ENCODE measurements around the gene TMEM150B. TPM values are rescaled to one million over a fixed set of nuclear protein-coding genes. Genes with fewer than 3 reads are reported as not detected.

The TMEM150B gene
- total and polyA plus RNA-seq, 2 experiments from 2014 or later: 0.29 TPM; not detected in 1

DNA sequence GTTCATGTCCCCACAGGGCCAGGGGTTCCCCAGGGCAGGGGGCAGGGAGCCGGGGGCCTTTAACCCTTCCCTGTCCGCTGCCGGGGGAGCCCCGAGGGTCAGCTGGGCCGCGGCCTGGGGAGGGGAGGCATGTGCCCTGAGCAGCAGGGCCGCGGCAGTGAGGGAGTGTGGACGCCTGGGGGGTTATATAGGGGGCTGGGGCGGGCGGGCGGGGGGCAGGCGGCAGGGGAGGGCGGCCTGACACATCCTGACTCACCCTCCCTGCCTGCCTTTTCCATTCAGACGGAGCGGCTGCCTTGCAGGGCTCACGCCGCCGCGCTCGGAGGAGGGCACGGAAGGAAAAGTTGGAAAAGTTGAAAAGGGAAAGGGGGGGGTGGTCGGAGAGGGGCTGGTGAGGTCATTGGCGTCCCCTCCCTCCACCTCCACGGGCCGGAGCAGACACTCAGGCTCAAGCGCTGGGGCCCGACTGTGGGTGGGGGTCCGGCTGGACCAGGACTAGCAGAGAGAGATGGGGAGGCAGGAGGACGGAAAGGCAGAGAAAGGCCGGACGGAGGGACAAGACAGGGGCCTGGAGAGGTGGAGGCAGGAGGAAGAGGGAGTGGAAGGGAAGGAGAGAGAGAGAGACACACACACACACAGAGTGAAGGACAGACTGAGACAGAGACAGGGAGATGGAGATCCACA, 45.3 kb upstream of the TMEM150B start, which contains the start of gene IL11:
TSS of gene IL11 (minus strand) at position 159 of the 684 bp plus-strand sequence. CDS start at position 6, 153 bp downstream.
- TF ChIP-seq EZH2 (IDR thresholded peaks at IDR 0.05; ENCODE audit: low read depth, unreplicated experiment) (peak; percentile 65), POLR2AphosphoS5 (IDR thresholded peaks at IDR 0.05; ENCODE audit: low read depth) (0 out of 2 replicates have a peak, but pooled peaks have one; percentile 15), JUNB (IDR thresholded peaks at IDR 0.05; ENCODE audit: unreplicated experiment) (no peak)
- Histone ChIP-seq H3K27me3 (ENCODE audit: insufficient read depth) (peaks cover 68% of the 10 kb centered on the region), H3K4me2 (peak within 1 kb of the TSS; percentile 90), H3K36me3 (ENCODE audit: insufficient read depth) (no peaks in the 10 kb centered on the region), H2AFZ (peak within 1 kb of the TSS; percentile 90), H3K4me1 (ENCODE audit: insufficient read depth) (peaks cover 28% of the 10 kb centered on the region), H3K4me3 (peak within 1 kb of the TSS; percentile 70), H3F3A (replicated peaks; ENCODE audit: low read depth) (0 out of 2 replicates have a peak, but pooled peaks cover 12% of the 10 kb centered on the region), H4K20me1 (replicated peaks; ENCODE audit: insufficient read depth) (no peaks in the 10 kb centered on the region), H3K27ac (ENCODE audit: low read depth) (no peak within 1 kb of the TSS), H3K79me2 (replicated peaks; ENCODE audit: insufficient read depth) (no peaks in the 10 kb centered on the region), H3K9me2 (ENCODE audit: insufficient read depth) (no peaks in the 10 kb centered on the region)
- peak; percentile 15 for ATAC-seq
- Mint-ChIP-seq H3K4me1 (peaks cover 35% of the 10 kb centered on the region), H3K9me3 (no peaks in the 10 kb centered on the region; the same call in 1 of the 3 replicates), H3K36me3 (ENCODE audit: low read depth) (no peaks in the 10 kb centered on the region; the same call in 2 of the 3 replicates), H3K4me3 (peak within 1 kb of the TSS; percentile 81), H3K27me3 (ENCODE audit: insufficient read depth, low read depth, poor library complexity) (peaks cover 63% of the 10 kb centered on the region), H3K27ac (no peak within 1 kb of the TSS)
- no peak for DNase-seq (ENCODE audit: low spot score)

DNA sequence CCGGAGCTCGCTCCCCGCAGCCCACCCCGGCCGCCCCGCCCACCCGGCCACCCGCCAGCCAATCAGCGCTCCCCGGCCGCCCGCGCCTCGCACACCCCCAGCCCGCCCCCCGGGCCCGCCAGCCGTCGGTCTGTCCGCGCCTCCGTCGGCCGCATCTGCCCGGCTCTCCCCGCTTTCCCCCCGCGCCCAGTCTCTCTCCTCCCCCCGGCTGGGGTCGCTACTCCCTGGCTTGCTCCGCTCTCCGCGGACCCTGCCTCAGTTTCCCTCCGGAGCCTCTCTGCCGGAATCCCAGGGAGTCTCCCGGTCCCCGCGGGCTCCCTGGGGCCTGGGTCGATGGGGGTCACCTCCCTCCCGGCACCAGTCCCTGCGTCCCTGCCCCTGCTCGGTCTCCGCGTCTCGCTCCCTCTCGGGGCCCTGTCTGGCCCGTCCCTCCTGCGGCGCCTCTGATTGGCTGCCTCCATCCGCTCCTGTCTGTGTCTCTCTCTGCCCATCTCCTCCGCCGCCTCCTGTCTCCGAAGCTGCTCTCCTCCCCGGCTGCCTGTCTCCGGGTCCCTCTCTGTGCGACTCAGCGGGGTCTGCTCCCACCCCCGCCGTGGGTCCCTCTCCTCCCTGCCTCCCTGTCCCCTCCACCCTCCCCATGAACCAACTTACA, 44.6 kb upstream of the TMEM150B start:
- Histone ChIP-seq H3K4me1 (ENCODE audit: insufficient read depth) (peaks cover 25% of the 10 kb centered on the region), H3K27ac (ENCODE audit: low read depth) (no peak overlapping the region), H3K4me3 (peak overlapping the region; percentile 70), H3K4me2 (peak overlapping the region; percentile 90), H3K79me2 (replicated peaks; ENCODE audit: insufficient read depth) (no peaks in the 10 kb centered on the region), H3K36me3 (ENCODE audit: insufficient read depth) (no peaks in the 10 kb centered on the region), H3F3A (replicated peaks; ENCODE audit: low read depth) (0 out of 2 replicates have a peak, but pooled peaks cover 12% of the 10 kb centered on the region), H2AFZ (peak overlapping the region; percentile 90), H3K9me2 (ENCODE audit: insufficient read depth) (no peaks in the 10 kb centered on the region), H4K20me1 (replicated peaks; ENCODE audit: insufficient read depth) (no peaks in the 10 kb centered on the region), H3K27me3 (ENCODE audit: insufficient read depth) (peaks cover 65% of the 10 kb centered on the region)
- DNase-seq (ENCODE audit: low spot score) (peak; percentile 94), ATAC-seq (peak; percentile 73)
- Mint-ChIP-seq H3K4me3 (peak overlapping the region; percentile 81), H3K27me3 (ENCODE audit: insufficient read depth, low read depth, poor library complexity) (peaks cover 59% of the 10 kb centered on the region), H3K4me1 (peaks cover 34% of the 10 kb centered on the region), H3K9me3 (no peaks in the 10 kb centered on the region; the same call in 1 of the 3 replicates), H3K27ac (no peak overlapping the region), H3K36me3 (ENCODE audit: low read depth) (no peaks in the 10 kb centered on the region; the same call in 2 of the 3 replicates)
- TF ChIP-seq EZH2 (IDR thresholded peaks at IDR 0.05; ENCODE audit: low read depth, unreplicated experiment): no peak
- 0 out of 2 replicates have a peak, but pooled peaks have one; percentile 24 for TF ChIP-seq POLR2AphosphoS5 (IDR thresholded peaks at IDR 0.05; ENCODE audit: low read depth)
- TF ChIP-seq STAT1 (IDR thresholded peaks at IDR 0.05; ENCODE audit: unreplicated experiment): no peak
- TF ChIP-seq, protein P1, sequence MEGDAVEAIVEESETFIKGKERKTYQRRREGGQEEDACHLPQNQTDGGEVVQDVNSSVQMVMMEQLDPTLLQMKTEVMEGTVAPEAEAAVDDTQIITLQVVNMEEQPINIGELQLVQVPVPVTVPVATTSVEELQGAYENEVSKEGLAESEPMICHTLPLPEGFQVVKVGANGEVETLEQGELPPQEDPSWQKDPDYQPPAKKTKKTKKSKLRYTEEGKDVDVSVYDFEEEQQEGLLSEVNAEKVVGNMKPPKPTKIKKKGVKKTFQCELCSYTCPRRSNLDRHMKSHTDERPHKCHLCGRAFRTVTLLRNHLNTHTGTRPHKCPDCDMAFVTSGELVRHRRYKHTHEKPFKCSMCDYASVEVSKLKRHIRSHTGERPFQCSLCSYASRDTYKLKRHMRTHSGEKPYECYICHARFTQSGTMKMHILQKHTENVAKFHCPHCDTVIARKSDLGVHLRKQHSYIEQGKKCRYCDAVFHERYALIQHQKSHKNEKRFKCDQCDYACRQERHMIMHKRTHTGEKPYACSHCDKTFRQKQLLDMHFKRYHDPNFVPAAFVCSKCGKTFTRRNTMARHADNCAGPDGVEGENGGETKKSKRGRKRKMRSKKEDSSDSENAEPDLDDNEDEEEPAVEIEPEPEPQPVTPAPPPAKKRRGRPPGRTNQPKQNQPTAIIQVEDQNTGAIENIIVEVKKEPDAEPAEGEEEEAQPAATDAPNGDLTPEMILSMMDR (conservative IDR thresholded peaks at IDR 0.05; ENCODE audit: low read depth in 2 of 2): no peak

Data from GM23338 (cell line).